Testis (tissue), 2 donors: ENCODE results near the gene RNF121.

Source experiments
- POLR2A ChIP-seq: fragments of 450-650 bp; IDR thresholded peaks from one replicate; pipeline ENCODE4 v1.6.1; 2017; ENCODE audit warnings: antibody characterized with exemption, mild to moderate bottlenecking, moderate library complexity
- TF ChIP-seq, protein P1 (sequence below), 3 experiments: fragments of 450-650 bp in 2 of 3; fragments of 200-600 bp in 1 of 3; sonication (generic) in 1 of 3; IDR thresholded peaks; one replicate each; pipeline ENCODE4 v1.5.1; 2016 to 2019; ENCODE audit warnings: antibody characterized with exemption in 3 of 3, mild to moderate bottlenecking in 2 of 3, moderate library complexity in 1 of 3

DNA sequence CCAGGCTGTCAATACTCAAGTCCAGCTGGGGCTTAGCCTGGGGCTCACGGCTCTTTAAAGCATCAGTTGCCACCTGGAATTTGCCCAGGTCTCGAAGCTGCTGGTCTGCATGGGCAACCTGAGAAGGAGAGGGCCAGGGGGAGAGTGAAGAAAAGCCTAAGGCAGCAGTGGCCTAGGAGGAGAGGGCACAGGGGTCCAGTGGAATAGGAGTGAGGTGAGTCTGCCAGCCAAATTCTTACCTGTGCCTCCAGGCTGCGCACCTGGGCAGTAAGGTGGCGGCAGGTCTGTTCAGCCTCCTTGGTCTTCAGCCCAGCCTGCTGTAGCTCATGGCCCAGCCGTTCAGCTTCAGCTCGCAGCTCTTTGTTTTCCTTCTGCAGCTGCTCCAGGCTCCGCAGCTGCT, 79.9 kb downstream of the RNF121 start:
- TF ChIP-seq, protein P1, sequence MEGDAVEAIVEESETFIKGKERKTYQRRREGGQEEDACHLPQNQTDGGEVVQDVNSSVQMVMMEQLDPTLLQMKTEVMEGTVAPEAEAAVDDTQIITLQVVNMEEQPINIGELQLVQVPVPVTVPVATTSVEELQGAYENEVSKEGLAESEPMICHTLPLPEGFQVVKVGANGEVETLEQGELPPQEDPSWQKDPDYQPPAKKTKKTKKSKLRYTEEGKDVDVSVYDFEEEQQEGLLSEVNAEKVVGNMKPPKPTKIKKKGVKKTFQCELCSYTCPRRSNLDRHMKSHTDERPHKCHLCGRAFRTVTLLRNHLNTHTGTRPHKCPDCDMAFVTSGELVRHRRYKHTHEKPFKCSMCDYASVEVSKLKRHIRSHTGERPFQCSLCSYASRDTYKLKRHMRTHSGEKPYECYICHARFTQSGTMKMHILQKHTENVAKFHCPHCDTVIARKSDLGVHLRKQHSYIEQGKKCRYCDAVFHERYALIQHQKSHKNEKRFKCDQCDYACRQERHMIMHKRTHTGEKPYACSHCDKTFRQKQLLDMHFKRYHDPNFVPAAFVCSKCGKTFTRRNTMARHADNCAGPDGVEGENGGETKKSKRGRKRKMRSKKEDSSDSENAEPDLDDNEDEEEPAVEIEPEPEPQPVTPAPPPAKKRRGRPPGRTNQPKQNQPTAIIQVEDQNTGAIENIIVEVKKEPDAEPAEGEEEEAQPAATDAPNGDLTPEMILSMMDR (IDR thresholded peaks at IDR 0.05) = no peak
- TF ChIP-seq POLR2A = no peak
